HG03432 (cell line): ENCODE data around the gene CTNS.
"Not testable (repeated sequence)": the region's sequence is repeated elsewhere in the genome, so short reads cannot be mapped to it uniquely, and the experiment has no call there.

ENCODE experiments used
- ATAC-seq: cut with Tn5 transposase; IDR thresholded peaks from one replicate; pipeline ENCODE4 v1.9.1; 2021; ENCODE audit warnings: mild to moderate bottlenecking, moderate library complexity; ENCODE audit not compliant: unreplicated experiment

Gene CTNS

GRCh38 chr17:3681565-3681964, 45.0 kb downstream of the CTNS start:
- no peak for ATAC-seq

GRCh38 chr17:3682033-3682432, 45.5 kb downstream of the CTNS start:
- no peak for ATAC-seq

- ATAC-seq, result peak; percentile 57
These were observed 46.5 kb downstream of the CTNS start for GRCh38 chr17:3683054-3683511.

- no peak for ATAC-seq
These were observed 48.6 kb downstream of the CTNS start for GRCh38 chr17:3685174-3685573.

- ATAC-seq, result no peak
These were observed 51.5 kb downstream of the CTNS start for GRCh38 chr17:3688027-3688553.

- ATAC-seq, result no peak
These were observed 52.3 kb downstream of the CTNS start for GRCh38 chr17:3688852-3689261.

- ATAC-seq, result no peak
These were observed 52.9 kb downstream of the CTNS start for GRCh38 chr17:3689262-3690093.

- no peak for ATAC-seq
These were observed 53.6 kb downstream of the CTNS start for GRCh38 chr17:3690094-3690715.

GRCh38 chr17:3691617-3692067, 55.1 kb downstream of the CTNS start:
- no peak for ATAC-seq

GRCh38 chr17:3692346-3692745, 55.8 kb downstream of the CTNS start:
- ATAC-seq, result no peak

GRCh38 chr17:3693141-3693540, 56.6 kb downstream of the CTNS start:
- no peak for ATAC-seq

- ATAC-seq, result peak; percentile 58
These were observed 57.3 kb downstream of the CTNS start for GRCh38 chr17:3693829-3694231.

- no peak for ATAC-seq
These were observed 58.7 kb downstream of the CTNS start for GRCh38 chr17:3695129-3695722.

- peak; percentile 30 for ATAC-seq
These were observed 59.3 kb downstream of the CTNS start, which contains the start of gene P2RX5 for GRCh38 chr17:3695723-3696411. Gene P2RX5 (minus strand): TSS chr17:3696155. CDS start chr17:3696005, 150 bp downstream.

GRCh38 chr17:3697103-3697476, 60.5 kb downstream of the CTNS start:
- ATAC-seq, result no peak

GRCh38 chr17:3698139-3698538, 61.6 kb downstream of the CTNS start:
- ATAC-seq, result no peak

- ATAC-seq, result no peak
These were observed 63.4 kb downstream of the CTNS start for GRCh38 chr17:3699951-3700350.

GRCh38 chr17:3702041-3702539, 65.5 kb downstream of the CTNS start:
- not testable (repeated sequence) for ATAC-seq

GRCh38 chr17:3704931-3705717, 68.6 kb downstream of the CTNS start:
- ATAC-seq, result no peak

- not testable (repeated sequence) for ATAC-seq
These were observed 69.1 kb downstream of the CTNS start for GRCh38 chr17:3705718-3705984.
